Colonic mucosa (tissue), 4 donors: Measurements from ENCODE around the gene NFS1. TPM values are rescaled to one million over a fixed set of nuclear protein-coding genes. Genes with fewer than 3 reads are reported as not detected.

Experiments used
- DNase-seq: peaks from one replicate; pipeline ENCODE4 v3.0.0-alpha.2; 2020
- H3K27ac ChIP-seq: fragments of 200-600 bp; one replicate; pipeline ENCODE4 v1.8.0; 2021
- H3K27me3 ChIP-seq: fragments of 200-600 bp; one replicate; pipeline ENCODE4 v1.8.0; 2021
- H3K36me3 ChIP-seq: fragments of 200-600 bp; one replicate; pipeline ENCODE4 v1.8.0; 2021
- H3K4me1 ChIP-seq: fragments of 200-600 bp; one replicate; pipeline ENCODE4 v1.8.0; 2021; ENCODE audit warnings: mild to moderate bottlenecking
- H3K4me3 ChIP-seq: fragments of 200-600 bp; one replicate; pipeline ENCODE4 v1.8.0; 2021
- H3K9ac ChIP-seq, 2 donors: one replicate each; pipeline ENCODE4 v1.7.0; 2013; ENCODE audit warnings: control low read depth in 2 of 2, low read depth in 2 of 2, low read length in 2 of 2
- H3K9me3 ChIP-seq: fragments of 200-600 bp; one replicate; pipeline ENCODE4 v1.8.0; 2021
- CTCF ChIP-seq: fragments of 200-600 bp; IDR thresholded peaks from one replicate; pipeline ENCODE4 v1.8.0; 2022; ENCODE audit warnings: antibody characterized with exemption, mild to moderate bottlenecking
- intact Hi-C: fragments of 100-400 bp; cut with DNase I; formaldehyde crosslinking; loops from one replicate; pipeline ENCODE4 v1.14.1; 2022
- total RNA-seq, 2 donors: library from RNA; stranded (reverse); fragmentation: NEBNext Ultra II Directional in 1 of 2; extraction: Animal tissue kit (Norgen Biotek cat#: 25700) in 1 of 2; gene quantifications; one replicate each; pipeline ENCODE4 v1.2.1, GENCODE V29; 2021
- donor health status: healthy.
- donor health status: DM: no; HTN: no; CAD: no.
- donor health status: DM: no; HTN: no; CAD: no.

The NFS1 gene
- total RNA-seq, 2 donors from 2014 or later = 42.0 to 45.1 TPM

- H3K27me3 ChIP-seq = no peaks in the 10 kb centered on the region
- H3K4me1 ChIP-seq = no peaks in the 10 kb centered on the region
- DNase-seq = no peak
- no peaks in the 10 kb centered on the region for H3K9me3 ChIP-seq
- H3K36me3 ChIP-seq = peaks cover 13% of the 10 kb centered on the region
- TF ChIP-seq CTCF = no peak
- no peak overlapping the region for H3K27ac ChIP-seq
- H3K9ac ChIP-seq = no peak overlapping the region
- intact Hi-C loops = no loop called here
- no peak overlapping the region for H3K4me3 ChIP-seq
Measured at GRCh38 chr20:35625584-35626385, 73.4 kb downstream of the NFS1 start.

- Histone ChIP-seq H3K4me3 (no peak overlapping the region), H3K27ac (no peak overlapping the region), H3K9ac (no peak overlapping the region), H3K36me3 (peaks cover 11% of the 10 kb centered on the region), H3K4me1 (peaks cover 12% of the 10 kb centered on the region), H3K9me3 (no peaks in the 10 kb centered on the region), H3K27me3 (no peaks in the 10 kb centered on the region)
- intact Hi-C loops = no loop called here
- no peak for TF ChIP-seq CTCF
- no peak for DNase-seq
Measured at GRCh38 chr20:35621560-35621946, 77.6 kb downstream of the NFS1 start.

GRCh38 chr20:35620818-35621559 is 78.2 kb downstream of the NFS1 start:
- Histone ChIP-seq H3K9me3 (no peaks in the 10 kb centered on the region), H3K4me3 (no peak overlapping the region), H3K9ac (no peak overlapping the region), H3K27me3 (no peaks in the 10 kb centered on the region), H3K27ac (no peak overlapping the region), H3K36me3 (peaks cover 5% of the 10 kb centered on the region), H3K4me1 (peaks cover 12% of the 10 kb centered on the region)
- no peak for DNase-seq
- TF ChIP-seq CTCF = no peak
- intact Hi-C loops = no loop called here

- H3K9me3 ChIP-seq = no peaks in the 10 kb centered on the region
- peak; percentile 92 for DNase-seq
- peak overlapping the region; percentile 53 for H3K4me3 ChIP-seq
- no peak for TF ChIP-seq CTCF
- H3K36me3 ChIP-seq = no peaks in the 10 kb centered on the region
- peaks cover 12% of the 10 kb centered on the region for H3K4me1 ChIP-seq
- no peaks in the 10 kb centered on the region for H3K27me3 ChIP-seq
- no peak overlapping the region for H3K27ac ChIP-seq
- intact Hi-C loops = loop anchor here (5.0 kb wide), 1 partner anchor 43 kb away; the partner anchor contains the start of genes CPNE1 and RBM12
- peak overlapping the region; percentile 1 to 51 for H3K9ac ChIP-seq
Measured at GRCh38 chr20:35619196-35620095, 79.7 kb downstream of the NFS1 start.
